ENCODE data around the gene RNF150.
"Not testable (repeated sequence)": the region's sequence is repeated elsewhere in the genome, so short reads cannot be mapped to it uniquely, and the experiment has no call there.

The RNF150 gene
- total RNA-seq = 0 to 1.4 (median 0.08) reads per million in 18 experiments

DNA sequence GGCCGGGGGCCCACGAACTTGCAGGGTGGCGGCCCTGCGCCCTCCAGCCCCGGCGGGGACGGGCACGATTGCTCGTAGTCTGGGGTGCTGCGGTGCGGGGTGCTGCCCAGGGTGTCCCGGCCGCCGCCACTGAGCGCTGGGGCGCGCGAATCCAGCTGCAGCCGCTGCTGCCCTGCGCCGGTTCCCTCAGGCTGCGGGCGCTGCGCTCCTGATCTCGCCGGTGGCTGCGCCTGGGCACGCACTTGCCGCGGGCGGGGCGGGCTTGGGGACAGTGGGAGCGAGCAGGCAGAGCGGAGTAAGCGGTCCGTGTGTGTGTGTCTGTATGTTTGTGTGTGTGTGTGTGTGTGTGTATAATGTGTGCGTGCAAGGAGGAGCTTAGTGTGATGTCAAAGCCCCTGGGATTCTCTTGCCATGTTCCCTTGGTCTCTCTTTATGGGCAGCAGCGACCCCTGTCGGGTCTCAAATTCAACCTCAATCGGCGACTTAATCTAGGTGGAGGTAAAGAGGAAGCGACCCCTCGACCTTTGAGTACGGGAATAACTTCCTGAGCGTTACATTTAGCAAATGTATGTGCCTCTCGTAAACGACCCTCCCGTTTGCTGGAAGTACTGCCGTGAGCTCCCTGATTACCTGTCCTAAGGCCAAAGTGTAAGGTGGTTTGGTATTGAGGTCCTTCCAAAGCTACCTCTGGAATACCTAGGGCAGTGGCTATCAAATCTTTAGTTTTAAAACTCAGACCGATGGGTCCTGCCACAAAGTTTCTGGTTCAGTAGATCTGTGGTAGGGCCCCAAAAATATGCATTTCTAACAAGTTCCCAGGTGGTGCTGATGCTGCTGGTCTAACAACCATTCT lies at the start of gene RNF150:
Gene RNF150, minus strand, starts transcription at position 324 of the 853 bp plus-strand sequence.
- DNase-seq = peak; percentile 43 to 71

DNA sequence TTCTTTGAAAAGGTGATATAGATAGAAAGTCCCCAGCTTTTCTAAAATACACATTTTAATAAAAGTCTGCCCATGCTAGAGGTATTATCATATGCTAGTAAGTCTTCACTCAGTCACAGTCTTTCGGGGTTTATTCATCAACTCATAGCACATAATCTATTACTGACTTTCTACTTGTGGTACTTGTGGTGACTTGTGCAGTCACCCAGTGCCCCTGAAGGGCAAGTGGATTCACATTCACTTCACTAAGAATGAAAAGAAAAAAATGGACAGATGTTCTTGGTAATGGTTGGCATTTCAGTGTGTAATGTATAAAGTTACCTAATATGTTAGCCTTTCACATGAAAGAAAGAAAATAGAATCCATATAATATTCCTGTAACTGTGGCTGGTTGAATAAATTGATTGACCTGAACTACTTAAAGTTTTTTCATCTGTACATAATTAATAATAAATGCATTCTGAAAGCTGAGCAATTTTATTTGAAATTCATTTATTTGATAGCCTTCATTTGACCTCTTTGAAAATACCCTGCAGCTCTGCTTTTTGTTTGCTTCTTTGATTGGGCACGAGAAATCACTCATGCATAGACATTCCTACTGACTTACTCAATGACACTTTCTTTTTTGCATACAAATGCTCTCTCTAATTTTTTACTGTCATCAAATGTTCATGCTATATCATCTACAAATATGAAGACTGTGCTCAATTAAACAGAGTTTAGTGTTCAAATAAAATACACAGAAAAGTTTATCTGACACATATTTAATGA lies 47.9 kb upstream of the RNF150 start:
- no peak for DNase-seq

DNA sequence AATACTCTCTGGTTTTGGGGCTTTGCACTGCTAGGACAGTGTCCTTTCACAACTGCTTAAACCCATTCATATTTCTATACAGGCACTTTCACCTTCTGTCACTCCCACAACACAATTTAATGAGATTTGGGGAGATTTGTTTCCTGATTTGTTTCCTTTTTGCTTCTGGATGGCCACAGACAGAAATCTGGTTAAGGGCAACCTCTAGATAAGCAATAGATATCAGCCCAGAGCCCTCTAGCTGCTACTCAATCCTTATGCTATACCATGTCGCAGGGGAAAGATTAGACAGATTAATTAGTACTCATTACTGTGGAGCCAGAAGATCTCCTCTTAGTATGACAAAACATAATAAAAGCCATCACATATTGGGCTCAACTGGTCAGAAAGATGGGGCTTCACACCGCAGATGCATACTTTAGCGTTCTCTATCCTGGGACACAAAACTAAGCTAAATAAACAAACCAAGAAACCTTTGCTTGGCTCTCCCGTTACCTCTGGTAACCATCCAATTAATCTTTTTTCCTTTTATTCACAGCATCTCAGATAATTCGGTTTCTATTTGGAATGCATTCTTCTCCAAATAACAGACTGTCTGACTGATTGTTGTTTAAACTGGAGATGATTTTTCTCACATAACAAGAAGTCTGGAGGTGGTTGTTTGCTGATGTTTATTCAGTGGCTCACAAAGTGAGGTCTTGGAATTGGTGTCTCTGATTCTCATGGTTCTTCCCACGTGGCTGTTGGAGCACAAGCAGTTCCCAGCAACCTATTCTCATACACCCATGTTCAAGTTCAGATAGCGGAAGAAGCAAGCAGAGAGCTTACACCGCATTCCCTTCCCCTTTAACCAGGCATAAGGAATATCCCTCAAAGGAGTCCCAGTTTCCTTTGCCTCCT lies 46.5 kb upstream of the RNF150 start:
- DNase-seq = no peak

DNA sequence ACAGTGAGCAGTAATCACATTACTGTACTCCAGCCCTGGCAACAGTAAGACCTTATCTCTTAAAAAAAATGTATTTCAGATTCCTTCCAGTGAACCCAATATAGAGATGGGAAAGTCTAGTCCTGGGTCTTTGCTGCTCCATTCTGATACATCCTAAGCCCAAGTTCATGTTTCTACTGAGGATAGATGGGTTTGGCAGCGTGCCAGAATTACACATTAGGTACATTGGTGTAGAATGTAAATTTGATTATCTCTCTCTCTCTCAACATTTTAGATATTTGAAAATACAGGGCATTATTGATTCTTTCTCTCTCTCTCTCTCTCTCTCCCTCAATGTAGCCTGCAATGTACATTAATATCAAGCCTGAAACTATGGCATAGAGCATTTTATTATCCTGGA lies 43.9 kb upstream of the RNF150 start:
- no peak for DNase-seq

DNA sequence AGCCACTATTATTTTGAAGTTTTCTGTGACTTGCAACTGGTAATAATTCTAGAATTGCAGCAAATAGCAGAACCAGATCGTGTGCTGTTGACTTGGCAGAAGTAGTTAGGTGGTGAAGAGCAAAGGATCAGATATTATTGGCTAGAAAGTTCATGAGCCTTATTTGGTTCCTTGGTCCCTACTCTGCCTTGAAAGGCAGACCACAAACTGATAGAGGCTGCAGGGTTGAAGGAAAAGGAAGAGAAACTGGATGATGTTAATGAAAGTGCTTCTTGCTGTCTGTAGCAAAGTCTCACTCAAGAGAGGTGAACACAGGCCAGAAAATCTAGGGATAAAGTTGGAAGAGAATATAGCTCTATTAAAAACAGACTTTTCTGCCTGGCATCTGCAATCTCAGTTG lies 41.2 kb upstream of the RNF150 start:
- no peak for DNase-seq

DNA sequence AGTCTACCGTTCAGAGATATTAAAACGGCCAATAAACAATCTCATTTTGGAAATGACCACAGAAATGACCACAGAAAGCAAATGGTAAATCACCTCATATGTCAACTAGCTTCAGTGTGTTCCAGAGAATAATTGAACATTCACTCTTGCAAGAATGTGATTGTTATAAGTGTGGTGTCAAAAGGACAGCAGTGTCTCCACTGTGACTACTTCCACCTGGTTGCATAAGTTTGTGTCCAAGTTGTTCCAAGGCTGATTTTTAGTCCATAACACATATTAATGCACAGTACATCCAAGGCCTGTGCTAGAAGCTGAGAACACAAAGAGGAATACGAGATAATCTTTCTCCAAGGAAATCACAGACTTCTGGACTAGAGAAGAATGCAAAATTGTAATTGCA lies 37.4 kb upstream of the RNF150 start:
- no peak for DNase-seq

DNA sequence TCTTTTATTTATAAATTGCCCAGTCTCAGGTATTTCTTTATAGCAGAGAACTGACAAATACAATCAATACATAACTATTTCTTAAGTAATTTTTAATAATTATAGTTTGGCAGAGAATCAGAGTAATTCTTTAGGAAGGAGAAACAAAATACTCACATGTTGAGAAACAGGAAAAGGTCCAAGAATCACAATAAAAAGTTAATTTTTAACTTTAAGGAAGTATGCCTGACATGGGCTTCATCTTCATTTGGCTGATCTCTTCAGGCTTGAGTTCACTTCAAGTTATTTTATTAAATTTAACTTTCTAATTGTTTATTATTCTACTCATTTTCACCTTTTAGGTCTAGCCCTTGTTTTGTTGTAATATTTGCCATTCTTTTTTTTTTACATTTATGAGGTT lies 36.1 kb upstream of the RNF150 start:
- DNase-seq = no peak

DNA sequence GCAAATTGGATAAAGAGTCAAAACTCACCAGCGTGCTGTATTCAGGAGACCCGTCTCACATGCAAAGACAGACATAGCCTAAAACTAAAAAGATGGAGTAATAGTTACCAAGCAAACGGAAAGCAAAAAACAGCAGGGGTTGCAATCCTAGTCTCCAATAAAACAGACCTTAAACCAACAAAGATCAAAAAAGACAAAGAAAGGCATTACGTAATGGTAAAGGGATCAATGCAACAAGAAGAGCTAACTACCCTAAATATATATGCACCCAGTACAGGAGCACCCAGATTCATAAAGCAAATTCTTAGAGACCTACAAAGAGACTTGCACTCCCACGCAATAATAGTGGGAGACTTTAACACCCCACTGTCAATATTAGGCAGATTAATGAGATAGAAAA lies 31.7 kb upstream of the RNF150 start:
- DNase-seq = not testable (repeated sequence)

DNA sequence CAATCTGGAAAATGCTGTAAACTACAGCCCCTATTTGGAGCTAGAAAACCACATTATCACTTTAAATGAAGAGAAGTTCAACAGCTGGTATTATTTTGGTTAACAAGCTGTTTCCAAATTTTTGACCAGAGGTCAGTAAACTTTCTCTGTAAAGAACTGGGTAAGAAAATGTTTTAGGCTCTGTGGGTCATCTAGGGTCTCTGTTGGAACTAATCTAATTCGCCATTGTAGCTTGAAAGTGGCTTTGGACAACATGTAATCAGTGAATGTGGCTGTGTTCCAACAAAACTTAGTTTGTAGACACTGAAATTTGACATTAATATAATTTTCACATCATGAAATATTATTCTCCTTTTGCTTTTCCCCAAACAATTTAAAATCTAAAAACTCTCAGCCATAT lies 25.8 kb upstream of the RNF150 start:
- DNase-seq = no peak

DNA sequence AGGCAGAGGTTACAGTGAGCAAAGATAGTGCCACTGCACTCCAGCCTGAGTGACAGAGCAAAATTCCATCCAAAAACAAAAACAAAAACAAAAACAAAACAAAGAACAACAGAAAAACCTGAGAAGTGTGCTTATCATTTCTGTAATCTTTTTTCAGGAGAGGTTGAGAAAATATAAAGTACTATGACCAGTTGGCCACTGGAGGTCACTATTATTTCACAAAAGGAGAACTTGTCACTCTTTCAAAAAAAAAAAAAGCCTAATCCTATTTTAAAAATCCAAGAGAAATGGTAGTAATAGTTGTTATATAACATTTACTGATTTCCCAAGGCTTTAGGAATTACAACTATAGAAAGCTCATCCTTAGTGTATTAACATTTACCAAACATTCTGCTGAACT lies 24.9 kb upstream of the RNF150 start:
- DNase-seq = peak; percentile 20 to 51

DNA sequence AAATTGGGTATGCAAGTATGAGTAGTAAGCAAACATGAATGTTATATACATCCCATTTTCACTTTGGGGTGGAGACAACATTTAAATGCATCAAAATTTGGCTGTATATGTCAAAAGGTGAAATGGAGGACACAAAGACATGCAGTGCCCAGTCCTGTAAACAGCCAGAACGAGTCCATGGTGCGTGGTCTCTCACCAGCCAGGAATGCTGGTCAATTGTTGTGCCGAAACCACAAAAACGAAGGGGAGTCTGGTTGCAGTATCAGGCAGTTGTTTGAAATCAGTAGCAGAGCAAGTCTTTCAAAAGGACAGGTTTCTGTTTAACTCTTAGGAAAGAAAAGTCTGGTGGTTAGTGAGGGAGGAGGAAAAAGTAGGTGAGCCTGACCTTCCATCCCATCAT lies 22.3 kb upstream of the RNF150 start:
- no peak for DNase-seq

DNA sequence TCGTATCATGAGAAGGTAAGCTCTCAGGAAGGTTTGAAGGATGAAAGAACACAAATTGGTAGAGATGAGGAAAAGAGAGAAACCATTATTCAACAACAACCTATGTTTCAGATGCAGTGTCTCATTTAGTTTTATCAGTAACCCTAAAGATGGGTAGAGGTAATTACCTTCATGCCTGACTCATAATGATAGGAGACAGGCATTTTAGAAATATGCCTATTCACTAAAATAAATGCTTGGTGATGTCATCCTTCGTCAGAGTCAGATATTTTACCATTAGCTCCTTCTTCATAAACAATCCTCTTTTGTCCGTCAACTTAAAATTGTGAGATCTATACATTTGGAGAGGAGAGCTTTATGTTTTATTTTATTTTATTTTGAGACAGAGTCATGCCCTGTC lies 21.5 kb upstream of the RNF150 start:
- no peak for DNase-seq

DNA sequence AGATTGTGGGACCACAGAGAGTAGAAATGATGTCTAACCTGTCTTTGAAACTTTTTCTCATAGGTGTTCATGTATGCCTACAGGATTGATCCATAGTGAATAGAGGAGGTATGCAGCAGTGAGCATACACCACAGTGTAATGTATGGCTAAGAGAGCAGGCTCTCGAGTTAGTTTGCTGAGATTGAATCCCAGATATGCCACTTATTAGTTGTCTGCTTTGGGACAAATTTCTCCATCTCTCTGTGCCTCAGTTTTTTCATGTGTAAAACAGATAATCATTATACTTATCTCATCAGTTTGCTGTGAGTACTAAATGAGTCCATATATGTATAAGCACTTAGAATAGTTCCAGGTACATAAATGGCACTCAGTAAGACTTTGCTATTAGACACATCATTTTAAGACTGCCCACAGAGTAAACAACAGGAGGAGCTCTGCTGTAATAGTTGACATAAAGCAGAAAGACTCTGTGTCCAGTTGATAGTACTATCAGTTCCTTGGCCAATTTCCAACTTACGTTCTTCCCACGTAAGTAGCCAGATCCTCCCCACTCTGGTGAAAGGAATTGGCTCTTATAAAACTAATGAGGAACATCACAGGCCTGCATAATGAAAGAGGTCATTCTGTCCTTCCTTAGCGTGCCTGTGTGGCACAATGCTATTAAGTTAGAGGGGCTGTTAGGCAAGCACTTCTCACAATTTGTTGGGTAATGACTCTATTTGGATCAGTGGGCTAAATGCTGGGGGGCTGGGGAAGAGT lies 20.7 kb upstream of the RNF150 start:
- DNase-seq = no peak

DNA sequence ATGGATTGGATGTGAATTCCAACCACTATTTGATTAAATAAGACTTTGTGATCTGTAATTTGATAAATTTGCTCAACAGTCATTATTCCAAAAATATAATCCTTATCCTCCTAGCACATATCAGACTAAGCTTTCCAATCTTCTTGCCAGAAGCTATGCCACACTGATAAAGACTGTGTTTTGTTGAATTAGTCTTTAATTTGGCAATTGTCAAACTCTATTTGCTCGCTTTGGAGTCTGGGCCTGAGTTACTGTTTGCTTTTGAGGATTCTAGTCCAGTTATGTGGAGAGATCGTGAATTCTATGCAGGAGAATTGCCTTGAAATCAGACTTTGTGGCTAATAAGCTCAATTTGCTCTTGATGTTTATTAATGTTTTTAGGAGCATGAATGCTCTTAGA lies 10.9 kb upstream of the RNF150 start:
- no peak for DNase-seq

DNA sequence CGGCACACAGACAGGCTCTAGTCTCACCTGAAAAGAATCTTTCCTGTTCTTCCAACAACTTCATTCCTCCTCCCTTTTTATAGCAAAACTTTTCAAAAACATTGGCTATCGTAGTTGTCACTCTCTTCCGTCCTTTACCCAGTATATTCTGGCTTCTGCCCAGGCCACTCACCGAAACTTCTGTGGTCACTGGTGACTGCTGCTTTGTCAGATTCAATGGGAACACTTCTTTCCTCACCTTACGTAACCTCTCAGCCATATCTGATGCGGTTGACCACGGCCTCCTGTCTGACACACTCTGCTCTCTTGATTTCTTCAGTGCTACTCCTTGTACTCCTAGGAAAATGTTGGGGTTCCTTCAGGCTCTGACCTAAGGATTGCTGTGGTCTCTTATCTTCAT lies 9.2 kb upstream of the RNF150 start:
- peak in 1 of 2 donors; percentile 17 for DNase-seq

DNA sequence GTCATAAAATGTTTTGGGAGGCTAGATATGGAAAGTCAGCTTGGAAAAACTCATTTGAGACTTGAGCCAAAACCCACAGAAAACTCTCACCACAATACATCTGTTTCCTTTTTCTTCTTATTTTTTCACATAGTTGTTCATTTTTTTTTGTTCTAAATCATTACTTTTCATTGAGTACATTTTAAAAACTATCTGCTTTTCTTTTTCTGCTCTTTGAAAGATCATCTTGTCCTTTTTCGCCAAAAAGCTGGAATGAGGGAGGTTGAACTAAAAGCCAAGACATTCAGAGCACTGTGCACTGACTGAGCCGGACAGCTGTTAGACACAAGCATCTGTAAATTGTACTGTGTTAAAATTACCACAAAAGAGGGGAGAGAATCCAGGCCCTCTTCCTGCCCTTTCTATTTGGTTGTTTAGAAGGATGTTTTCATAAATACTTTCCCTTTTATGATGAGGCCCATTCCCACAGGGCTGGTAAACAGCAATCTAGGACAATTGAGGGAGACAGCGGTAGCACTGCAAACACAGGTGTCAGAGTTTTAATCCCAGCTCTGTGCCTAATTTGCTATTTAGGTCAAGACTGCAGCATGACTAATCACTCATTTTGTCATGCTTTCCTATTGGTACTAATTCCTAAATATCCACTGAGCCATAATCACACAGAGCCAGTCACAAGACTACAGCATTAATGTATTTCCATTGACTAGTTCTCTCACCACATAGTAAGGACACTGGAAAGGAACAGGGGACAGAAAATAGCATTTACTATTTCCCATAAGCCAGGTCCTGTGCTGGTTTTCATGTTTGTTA lies 7.3 kb upstream of the RNF150 start:
- no peak for DNase-seq

DNA sequence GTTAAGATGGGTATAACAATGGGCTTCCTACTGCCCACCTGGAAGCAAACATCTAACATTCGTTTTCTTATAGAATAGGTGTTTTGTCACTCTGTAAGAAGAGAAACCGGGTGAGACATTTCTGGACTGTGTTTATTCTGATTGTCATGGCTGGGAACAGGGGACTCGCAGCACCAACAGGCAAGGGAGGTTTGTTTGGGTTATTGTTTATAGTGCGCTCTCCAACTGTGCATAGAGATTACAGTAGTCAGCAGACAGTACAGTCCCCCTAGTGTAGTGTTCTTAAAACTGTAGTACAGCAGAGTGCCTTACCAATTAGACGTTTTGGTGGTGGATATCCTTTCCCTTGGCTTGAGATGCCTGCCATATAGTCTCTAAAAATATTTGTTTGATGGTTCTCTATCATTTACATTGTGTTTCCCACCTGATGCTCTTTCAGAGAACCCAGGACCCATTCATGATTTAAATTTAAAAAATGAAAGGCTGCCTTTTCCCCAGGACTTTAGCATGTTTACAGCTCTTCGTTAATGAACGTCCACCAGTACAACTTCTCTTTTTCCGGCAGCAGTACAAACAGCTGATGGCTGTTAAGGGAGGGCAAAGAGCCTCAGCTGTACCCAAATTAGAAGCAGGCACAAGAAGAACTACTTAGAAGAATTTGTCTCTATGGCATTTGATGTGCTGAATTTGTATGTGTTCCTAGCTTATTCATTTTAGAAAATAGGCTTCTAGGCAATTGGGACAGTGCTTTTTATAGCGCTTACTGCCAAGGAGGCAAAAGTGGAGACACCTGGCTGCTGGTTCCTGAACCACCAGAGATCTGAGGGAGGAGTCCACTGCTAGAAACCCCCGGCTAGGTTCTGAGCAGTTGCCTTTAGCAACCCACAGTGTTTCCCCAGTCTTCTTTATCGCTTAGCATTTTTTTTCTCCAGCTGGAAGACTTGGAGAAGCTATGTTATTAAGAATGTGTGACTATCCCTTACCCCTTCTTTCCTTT lies 1.0 kb upstream of the RNF150 start:
- no peak for DNase-seq

DNA sequence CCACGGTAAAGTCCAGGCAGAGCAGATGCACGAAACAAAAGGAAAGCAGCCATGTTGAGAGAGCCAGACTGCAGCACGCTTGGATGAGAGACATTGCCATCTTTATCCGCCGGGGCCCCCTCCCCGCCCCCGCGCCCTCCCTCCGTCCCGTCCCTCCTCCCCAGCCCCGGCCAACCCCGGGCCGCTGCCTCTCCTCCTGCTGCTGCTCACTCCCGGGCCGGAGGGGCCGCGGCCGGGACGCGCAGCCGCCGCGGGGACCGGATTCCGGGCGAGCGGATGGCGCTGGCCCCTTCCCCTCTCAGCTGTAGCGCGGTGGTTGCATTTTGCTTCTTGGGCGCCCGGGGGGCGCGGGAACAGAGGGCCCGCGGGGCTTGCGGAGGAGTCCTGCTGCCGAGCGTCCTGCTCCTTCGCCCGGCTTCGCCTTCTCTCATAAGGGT lies 542 bp downstream of the RNF150 start:
- DNase-seq = no peak

DNA sequence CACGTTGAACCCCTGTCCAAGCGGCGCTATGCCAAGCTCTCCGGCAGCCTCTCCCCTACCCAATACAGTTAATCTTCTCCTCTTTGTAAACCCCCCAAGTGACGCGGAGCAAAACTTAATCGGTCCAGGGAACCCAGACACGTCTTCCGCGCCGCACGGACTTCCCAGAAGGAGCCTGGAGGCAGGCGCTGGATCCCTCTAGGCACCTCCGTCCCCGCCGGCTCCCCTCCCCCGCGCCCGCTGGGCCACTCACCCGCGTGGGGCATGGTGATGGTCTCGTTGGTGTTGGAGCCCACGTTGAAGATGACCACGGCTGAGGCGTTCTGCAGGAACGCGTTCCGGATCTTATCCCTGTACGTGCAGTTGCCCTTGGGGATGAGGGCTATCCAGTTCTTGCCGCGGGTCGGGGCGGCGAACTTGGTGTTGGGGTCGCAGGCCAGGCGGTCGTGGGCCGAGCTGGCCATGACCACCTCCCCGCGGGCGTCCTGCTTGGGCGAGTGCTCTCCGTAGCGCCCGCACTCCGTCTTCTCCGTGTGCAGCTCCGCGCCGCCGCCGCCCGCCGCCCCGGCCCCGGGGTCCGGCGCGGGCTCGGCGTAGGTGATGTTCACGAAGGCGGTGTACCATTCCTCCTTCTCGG lies 1.1 kb downstream of the RNF150 start:
- DNase-seq = no peak

Data from inflammatory macrophage (primary cell).